SU-DHL-6 (cell line): Measurements from ENCODE around the gene CSTF3.

ENCODE experiments used
- EZH2phosphoT487 ChIP-seq: fragments of 200-600 bp; sonication (generic), shearing (Covaris generic); conservative IDR thresholded peaks from 2 replicates; pipeline ENCODE4 v1.6.1; 2018; ENCODE audit warnings: mild to moderate bottlenecking, antibody characterized with exemption, low read length, moderate library complexity, mixed read lengths
- TF ChIP-seq, protein P1 (sequence below): fragments of 200-600 bp; sonication (generic); IDR thresholded peaks from one replicate; pipeline ENCODE4 v1.5.1; 2017; ENCODE audit warnings: antibody characterized with exemption, mild to moderate bottlenecking, low read length, moderate library complexity; ENCODE audit not compliant: insufficient read depth, poor library complexity, severe bottlenecking

DNA sequence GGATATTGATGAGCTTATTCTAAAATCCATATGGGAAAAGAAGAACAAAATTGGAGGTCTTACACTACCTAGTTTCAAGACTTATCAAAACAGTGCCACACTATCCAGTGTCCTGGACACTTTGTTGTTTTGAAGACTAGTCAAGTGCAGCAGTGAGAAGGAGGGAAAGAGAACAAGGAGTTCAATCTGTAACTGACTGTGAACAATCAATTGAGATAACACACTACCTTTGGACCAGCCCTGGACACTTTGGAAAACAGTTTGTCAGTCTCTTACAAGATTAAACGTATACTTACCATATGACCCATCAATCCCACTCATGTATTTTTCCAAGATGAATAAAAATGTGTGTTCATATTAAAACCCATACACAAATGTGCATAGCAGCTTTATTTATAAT lies 10.0 kb upstream of the CSTF3 start:
- TF ChIP-seq, protein P1, sequence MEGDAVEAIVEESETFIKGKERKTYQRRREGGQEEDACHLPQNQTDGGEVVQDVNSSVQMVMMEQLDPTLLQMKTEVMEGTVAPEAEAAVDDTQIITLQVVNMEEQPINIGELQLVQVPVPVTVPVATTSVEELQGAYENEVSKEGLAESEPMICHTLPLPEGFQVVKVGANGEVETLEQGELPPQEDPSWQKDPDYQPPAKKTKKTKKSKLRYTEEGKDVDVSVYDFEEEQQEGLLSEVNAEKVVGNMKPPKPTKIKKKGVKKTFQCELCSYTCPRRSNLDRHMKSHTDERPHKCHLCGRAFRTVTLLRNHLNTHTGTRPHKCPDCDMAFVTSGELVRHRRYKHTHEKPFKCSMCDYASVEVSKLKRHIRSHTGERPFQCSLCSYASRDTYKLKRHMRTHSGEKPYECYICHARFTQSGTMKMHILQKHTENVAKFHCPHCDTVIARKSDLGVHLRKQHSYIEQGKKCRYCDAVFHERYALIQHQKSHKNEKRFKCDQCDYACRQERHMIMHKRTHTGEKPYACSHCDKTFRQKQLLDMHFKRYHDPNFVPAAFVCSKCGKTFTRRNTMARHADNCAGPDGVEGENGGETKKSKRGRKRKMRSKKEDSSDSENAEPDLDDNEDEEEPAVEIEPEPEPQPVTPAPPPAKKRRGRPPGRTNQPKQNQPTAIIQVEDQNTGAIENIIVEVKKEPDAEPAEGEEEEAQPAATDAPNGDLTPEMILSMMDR: no peak
- no peak for TF ChIP-seq EZH2phosphoT487
